Activated T-cell treated with anti-CD3 and anti-CD28 coated beads, Interleukin-2, amount 50 U/mL, for 1 hour (primary cell): Measurements from ENCODE around the gene COL20A1.
"Not testable (repeated sequence)": the region's sequence is repeated elsewhere in the genome, so short reads cannot be mapped to it uniquely, and the experiment has no call there.

Experiments
- DNase-seq: peaks from one replicate; pipeline ENCODE4 v3.0.0-alpha.2; 2020

The COL20A1 gene

DNA sequence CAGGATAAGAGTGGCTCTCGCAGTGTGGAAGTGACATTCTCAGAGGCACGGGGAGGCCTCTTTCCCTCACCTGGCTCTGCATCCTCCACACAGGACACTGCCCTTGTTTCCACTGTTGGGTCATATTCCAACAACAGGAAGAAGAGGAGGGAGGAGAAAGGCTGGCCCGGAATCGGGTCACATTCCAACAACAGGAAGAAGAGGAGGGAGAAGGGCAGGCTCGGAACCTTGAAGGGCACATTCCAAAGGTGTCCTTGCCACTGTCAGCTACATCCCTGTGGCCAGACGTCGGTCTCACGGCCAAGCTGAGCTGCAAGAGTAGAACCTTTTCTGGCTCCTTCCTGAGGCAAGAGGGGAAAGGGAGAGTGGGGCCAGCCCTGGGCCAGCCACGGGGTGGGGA is 42.7 kb downstream of the COL20A1 start:
- DNase-seq: no peak

DNA sequence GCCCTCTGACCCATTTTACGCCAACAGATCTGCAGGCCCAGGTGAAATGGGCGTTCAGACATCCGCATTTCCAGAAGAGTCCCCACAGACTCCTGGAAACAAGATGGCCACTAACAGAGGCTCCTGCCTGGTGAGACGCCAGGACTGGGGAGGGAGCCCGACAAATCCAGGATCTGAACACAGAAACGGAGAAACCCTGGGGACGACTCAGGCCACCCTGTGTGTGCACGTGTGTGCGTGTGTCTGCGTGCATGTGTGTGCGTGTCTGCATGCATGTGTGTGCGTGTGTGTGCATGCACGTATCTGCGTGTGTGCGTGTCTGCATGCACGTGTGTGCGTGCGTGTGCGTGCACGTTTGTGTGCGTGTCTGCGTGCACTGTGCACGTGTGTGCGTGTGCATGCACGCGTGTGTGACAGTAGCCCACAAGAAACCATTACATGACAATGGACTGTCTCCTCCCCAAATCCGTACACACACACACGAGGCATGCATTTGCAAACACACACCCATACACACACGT is 43.3 kb downstream of the COL20A1 start:
- DNase-seq: no peak

DNA sequence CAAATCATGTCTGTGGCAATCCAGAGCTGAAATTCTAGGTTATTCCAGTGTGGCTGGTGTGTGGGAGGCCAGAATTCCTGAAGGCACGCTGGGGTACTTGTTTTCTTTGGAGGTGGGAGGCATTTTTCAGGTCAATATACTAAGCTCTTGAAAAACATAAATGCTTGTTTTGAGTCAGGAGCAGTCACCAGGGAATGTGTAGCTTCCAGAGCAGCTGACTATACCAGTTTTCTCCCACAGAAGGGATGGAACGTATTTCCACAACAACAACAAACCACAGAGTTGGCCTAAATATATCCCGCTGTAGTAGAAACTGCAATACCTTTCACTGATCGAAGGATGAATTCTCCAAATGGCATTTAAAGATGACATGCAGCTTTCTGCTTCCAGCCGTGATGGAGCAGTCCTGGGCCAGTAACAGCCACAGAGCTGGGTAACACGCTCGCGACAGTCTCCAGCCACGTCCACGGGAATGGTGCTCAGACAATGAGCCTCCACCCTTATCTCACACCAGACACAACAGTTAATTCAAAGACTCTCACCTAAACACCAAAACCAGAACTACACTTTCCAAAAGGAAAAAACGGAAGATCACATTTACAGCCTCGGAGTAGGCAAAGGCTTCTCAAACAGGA is 44.9 kb downstream of the COL20A1 start:
- no peak for DNase-seq

GRCh38 chr20:63339154-63340094 is 46.4 kb downstream of the COL20A1 start:
- not testable (repeated sequence) for DNase-seq

GRCh38 chr20:63340158-63340688 is 47.2 kb downstream of the COL20A1 start:
- not testable (repeated sequence) for DNase-seq

- no peak for DNase-seq
These were observed 49.8 kb downstream of the COL20A1 start for GRCh38 chr20:63342561-63343459.

DNA sequence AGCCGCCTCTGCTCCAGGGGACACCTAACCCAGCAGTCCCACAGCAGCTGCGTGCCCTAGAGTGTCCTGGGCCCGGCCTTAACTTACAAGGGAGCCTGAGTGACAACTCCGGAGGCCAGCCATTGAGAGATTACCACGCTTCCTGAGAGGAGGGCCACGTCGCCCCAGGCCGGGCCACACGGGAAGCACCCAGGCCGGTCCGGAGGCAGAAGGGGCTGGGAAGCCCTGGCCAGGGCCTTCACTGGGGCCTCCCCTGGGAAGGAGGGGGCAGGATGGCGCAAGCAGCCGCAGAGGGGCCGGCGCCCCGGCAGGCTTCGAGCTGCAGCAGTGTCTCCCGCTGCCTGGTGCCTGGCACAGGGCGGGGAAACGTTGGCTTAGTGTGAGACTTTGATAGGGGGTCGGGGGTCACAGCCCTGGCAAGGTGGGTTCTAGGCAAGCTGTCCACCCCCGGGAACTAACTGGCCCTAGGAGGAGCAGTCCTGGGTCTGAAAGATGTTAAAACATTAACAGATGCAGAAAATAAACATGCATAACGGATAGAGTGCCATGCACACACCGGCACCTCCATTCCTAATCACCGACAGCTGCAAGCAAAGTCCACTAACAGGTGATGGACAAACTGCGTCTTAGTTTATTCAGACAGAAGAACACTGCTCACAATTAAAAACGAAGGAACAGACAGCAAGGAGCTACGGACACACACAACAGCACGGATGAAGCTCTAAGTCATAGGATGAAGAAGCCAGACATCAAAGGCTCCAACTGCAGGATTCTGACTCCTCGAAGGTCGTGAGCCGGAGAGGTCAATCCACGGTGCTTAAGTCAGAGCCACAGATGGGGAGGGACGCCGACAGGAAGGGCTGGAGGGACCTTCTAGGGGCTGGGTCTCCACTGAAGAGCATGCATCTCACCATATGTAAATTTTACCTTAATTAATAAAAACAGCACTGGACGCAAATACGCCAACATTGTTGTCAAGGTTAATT is 50.8 kb downstream of the COL20A1 start:
- no peak for DNase-seq

- DNase-seq: no peak
These were observed 51.8 kb downstream of the COL20A1 start for GRCh38 chr20:63344616-63345327.

- DNase-seq: no peak
These were observed 52.5 kb downstream of the COL20A1 start for GRCh38 chr20:63345328-63346100.

DNA sequence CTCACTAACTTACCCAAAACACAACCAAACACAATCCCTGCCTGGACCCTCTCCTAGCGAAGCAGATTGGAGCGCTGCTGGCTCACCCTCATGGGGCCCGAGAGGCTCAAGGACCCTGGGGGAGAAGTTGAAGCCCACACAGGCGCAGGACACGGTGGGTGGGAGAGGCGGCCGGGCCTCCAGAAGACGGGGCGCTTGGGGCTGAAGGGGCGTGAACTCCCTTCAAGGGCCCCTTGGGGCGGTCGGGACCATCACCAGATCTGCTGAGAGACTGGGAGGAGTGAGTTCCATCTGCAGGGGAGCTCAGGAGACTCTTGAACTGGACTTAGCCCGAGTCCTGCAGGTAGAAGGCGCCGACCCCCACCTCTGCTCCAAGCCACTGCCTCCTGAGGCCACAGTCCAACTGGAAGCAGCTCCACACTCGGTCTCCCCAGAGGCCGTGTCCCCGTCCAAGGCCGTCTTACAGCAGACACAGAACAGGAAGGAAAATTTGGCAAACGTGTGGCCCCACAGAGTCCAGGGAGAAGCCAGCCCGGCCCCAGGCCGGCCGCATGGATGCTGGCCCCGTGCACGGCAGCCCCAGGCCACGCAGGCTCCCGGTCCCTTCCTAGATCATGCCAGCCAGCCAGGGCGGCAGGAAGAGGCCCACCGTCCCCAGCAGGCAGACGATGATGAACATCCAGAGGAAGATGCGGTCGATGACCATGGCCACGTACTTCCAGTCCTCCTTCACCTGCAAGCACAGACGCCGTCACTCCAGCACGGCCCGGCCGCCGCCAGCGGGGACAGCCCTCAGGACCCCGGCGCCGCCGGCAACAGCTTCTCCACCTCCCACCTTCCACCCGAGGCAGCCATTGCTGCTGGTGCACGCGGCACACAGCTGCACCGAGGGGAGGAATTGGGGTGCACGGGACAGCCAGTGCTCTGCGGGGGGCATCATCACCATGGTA is 53.4 kb downstream of the COL20A1 start:
- DNase-seq: no peak

- DNase-seq: no peak
These were observed 54.2 kb downstream of the COL20A1 start for GRCh38 chr20:63347081-63347741.

DNA sequence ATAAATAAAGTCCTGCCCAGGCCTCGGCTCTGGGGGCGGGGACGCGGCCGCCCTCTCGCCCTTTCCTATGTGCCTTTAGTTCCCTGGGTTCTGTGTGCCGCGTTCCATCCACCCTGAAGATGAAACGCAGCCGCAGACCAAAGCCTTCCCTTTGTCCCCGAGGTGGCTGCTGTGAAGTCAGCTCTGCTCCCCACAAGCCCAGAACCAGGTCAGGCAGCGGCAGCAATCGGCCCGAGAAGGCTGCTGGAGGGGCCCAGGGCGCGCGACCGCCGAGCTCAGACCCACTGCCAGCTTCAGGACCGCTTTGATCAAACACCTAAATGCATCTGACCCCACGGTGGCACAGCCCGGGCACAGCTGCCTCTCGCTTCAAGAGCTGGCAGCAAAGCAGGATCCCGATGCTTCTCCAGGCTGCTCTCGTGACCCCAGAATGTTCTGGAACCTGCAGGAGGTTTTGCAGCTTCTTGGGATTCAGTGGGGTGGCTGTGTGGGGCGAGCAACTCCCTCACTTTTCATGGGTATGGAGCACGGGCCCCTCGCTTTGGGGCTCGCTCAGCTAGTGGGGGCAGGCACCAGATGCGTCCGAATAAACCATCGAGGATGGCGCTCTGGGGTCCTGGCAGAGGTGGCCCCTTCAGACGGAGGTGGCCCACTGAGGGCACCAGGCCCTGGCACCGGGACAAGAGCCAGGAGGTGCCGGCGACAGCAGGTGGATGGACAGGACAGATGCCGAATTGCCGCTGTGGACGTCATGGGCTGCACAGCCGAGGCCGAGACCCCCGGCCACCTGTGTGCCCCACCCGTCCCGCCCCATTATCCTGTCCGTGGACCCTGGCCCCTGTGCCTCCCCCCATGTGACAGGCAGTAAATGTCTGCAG is 55.2 kb downstream of the COL20A1 start:
- DNase-seq: no peak

DNA sequence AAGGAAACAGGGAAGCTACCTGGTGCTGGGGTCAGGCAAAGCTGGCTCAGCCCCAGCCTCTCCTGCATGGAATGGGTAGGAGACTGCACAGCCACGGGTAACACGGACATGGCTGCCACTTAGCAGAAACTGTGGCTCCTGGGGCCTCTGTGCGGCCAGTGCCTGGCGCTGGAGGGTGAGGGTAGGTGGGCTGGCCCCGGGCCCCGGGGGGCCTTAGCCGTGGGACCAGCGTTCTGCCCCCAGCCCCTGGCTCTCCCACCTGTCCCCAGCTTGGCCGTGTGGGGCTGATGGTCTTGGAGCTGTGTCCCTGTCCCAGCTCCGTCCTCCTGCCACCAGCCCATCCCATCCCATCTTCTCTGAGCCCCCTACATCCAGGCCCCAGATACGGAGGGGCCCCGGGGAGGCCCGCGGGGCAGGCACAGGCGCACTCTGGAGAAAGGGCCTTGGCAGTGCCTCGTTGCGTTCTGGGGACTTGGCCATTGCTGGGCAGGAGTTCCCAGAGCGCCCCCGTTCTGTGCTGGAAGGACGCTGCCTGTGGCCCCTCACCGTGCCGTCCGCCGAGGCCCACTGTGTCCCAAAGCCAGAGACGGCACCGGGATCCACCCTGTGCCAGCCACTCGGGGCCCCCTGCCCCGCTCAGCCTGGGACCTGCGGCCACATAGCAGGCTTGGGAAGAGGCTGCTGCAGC is 56.0 kb downstream of the COL20A1 start:
- DNase-seq: no peak

- DNase-seq: no peak
These were observed 56.5 kb downstream of the COL20A1 start for GRCh38 chr20:63349516-63349895.

GRCh38 chr20:63350196-63350595 is 57.2 kb downstream of the COL20A1 start:
- no peak for DNase-seq

- DNase-seq: no peak
These were observed 57.8 kb downstream of the COL20A1 start for GRCh38 chr20:63350597-63351325.
